HG03571 (cell line): ENCODE data around the gene EEIG2.

Source experiments
- ATAC-seq: cut with Tn5 transposase; IDR thresholded peaks from one replicate; pipeline ENCODE4 v1.9.1; 2021; ENCODE audit not compliant: unreplicated experiment

The EEIG2 gene

DNA sequence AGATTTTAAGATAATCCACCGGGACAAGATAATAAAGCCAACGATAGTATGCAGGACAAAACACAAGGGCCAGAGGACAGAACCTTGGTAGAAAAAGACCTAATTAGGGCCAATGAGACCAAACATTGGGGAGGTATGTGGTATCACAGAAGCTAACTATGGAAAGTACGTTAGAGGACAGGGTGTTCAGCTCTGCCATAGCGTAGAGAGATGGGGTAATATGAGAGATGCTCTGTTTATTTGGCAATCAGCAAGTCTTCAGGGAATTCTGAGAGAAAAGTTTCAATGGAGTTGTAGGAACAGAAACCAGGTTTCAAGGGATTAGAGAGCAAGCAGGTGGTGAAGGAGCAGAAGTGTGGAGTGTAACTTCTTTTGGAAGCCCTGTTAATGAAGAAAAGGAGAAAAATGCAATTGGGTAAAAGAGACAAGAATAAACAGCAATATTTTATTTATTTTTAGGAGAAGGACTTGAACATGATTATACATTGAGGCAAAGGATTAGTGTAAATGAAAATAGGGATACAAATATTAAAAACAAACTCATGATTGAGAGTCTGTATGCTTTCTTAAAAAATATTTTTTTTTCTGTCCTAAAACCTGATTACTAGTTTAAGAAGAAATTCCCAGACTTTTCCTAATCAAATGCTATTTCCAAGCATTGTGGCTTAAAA lies 24.0 kb downstream of the EEIG2 start:
- no peak for ATAC-seq

DNA sequence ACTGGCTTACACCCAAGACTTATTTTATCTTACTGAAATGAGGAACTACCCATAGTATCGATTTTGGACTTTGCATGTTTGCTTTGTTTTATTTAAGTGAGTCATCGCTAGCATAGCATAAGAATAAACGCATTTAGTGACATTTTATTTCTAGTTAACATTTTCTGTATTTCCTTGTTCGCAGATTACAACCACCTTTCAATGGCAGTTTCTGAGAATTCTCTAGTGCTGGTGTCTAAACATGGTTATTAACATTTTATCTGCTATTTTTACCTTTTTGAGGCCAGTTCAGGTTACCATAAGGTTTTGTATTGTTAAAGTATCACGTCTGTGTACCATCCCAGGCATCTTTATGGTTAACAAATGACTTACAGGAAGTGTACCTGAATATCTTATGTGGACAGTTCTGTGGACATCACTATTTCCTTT lies 24.5 kb downstream of the EEIG2 start:
- no peak for ATAC-seq

DNA sequence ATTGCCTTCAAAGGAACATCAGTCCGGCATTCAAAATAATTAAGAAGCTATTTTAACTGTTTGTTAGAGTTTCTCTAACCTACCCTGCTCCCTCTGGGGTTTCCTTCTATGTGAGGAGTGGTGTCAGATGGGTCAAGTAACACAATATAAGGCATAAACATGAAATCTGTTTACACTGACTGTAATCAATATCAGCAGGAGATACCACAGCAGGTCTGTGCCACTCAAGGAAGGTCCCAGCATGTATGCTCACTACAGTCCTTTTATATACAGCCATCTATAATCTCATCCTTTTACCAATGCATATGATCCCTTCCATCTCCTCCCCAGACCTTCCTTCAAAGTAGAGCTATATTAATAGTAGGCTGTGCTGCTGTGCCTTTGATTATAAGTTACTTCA lies 25.4 kb downstream of the EEIG2 start:
- no peak for ATAC-seq

DNA sequence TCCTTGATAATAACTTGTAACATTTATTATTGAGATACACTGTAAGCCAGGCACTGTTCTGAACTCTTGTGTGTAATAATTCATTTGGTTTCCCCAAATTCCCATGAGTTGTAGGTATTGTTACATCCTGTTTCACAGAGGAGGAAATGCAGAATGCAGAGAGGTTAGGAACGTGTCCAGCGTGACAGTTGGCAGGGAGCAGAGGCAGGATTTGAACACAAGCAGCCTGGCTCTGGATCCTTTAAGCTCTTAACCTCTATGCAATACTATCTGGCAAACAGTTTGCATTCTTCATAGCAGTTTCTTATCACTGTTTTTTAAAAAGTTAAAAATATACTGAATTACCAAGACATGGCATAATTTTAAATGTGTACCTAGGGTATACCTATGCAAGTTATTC lies 30.5 kb downstream of the EEIG2 start:
- ATAC-seq, result no peak

DNA sequence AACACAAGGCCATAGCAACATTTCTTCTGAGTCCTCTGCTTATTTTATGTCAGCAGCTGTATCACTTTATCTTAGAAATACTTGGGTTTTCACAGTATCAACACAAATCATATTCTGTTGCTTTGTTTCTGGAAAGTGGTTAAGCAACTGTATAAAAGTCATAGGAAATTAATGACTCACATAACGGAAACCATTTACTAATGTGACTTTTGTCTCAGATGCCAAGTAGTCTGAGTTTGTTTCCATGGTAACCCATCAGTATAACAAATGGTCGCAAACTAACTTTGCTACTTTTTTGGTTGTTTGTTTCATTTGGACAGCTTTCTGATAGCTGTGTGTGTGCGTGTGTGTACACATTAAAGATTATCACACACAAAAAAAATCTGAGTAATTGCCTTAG lies 31.1 kb downstream of the EEIG2 start:
- no peak for ATAC-seq

DNA sequence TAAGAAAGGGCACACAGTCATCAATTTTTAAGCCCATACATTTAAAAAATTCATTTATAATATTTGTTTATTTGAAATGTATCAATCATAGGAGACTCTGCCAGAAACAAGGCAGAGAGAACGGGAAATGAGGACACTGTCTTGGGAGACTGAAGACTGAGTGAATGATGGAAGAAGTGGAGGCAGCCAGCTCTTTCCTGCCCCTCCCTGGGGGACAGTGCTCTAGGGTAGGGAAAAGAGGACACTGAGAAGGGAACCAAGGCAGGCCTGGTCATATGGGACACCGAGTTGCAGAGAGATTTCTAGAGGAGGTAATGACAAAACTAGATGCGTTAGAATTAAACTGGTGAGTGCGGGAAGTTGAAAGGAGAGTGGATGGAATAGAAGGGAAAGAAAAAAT lies 31.6 kb downstream of the EEIG2 start:
- no peak for ATAC-seq

DNA sequence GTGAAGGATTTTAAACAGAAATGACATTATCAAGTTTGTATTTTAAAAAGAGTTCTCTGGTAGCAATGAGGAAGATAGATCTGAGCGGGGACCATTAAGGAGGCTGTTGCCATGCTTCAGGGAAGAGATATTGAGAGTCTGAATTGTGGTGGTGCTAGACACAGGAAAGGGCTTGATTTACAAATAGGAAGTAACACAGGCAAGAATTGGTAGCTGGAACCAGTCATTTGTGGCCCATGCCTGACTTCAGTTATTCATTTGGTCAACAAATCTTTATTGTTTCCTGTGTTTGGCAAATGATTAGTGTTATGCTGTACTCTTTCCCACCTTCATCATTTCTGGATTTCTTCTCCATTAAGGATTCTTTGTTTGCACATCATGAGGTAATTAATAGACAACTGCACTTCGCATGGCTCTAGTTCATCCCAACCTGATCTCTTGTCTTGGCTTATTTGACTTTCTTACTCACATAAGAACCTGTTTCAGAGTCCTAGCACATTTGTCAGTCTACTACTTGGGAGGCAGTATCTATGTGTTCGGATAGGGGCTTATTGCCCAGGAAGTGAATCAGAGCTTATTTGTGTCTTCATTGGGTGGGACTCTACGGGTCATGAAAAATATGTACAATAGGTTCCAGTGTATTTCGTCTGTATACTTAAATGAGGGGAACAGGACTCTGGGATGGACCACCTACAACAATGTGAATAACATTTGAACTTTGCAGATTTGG lies 32.3 kb downstream of the EEIG2 start:
- ATAC-seq, result no peak

DNA sequence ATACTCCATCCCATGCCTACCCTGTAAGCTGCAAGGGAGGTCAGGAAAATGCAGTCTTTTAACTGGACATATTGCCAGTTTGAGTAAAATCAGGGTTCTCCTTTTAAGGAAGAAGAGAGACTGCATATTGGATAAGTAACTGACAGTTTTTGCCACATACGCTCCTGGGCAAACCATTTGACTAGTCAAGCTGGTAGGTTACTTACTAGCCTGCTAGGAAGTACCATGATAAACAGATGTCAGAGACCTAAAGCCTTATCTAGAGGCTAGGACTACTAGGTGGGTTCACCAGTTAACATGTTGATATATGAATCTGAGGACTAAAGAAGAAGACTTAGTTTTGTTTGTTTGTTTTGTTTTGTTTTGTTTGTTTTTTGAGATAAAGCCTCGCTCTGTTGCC lies 33.5 kb downstream of the EEIG2 start:
- no peak for ATAC-seq

DNA sequence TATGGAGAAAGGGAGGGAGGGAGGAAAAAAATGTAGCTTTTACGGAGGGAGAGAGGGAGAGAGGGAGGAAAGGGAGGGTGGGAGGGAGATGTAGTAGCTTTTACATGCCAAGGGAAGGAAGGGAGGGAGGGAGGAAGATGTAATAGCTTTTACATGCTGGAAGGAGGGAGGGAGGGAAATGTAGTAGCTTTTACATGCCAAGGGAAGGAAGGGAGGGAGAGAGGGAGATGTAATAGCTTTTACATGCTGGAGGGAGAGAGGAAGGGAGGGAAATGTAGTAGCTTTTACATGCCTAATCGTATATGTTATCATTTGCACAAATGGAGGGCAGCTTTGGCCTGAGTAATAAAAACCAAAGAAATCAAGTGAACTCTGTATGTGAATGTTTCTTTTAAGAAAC lies 35.6 kb downstream of the EEIG2 start:
- ATAC-seq, result no peak

DNA sequence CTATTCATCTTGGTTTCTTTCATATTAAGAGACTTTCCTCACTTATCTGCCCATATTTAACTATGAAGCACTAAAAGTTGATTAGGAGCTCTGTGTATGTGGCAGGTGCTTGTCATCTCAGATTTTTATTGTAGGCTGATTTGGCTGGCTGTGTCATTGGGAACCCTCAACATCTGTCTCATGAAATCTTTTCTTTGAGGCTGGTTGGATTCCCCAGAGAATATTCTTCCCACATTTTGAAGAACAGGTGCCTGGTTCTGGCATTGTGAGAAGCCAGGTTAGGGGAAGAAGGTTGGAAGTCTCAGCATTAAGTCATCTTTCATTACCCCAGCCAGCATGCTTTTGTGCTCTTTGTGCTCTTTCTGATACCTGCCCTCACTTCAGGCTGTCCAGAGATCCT lies 37.1 kb downstream of the EEIG2 start:
- no peak for ATAC-seq

DNA sequence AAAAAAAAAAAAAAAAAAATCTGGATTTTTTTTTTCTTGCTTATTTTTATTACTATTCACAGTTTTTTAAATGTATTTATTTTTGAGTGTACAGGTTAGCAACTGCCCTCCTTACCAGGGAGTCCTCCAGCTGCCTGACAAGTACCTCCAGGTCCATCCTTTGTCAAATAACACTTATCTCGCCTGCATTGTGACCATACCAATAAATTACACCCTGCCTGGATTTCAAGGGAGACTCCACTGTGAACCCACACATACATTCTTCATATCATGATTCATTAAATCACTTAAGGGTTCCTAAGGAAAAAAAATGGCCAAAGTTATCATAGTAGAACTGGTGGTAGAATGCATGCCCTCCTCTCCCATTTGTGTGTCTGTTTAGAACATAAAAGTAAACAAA lies 38.4 kb downstream of the EEIG2 start:
- ATAC-seq, result no peak

DNA sequence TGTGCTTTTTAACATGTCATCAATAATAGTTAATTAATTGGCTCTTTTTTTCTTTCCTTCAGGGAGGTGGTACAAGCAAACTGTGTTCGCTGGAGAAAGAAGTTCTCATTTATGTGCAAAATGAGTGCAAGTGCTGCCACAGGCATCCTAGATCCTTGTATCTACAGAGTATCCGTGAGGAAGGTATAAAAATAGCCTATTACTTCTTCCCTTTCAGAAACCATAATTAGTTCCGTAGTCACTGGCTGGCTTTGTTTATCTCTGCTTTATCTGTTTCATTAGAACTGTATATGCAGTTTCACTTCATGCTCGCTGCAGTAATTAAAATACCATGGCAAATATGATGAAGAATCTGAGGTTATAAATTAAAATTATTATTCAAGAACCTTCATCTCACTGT lies 40.6 kb downstream of the EEIG2 start:
- ATAC-seq, result no peak

DNA sequence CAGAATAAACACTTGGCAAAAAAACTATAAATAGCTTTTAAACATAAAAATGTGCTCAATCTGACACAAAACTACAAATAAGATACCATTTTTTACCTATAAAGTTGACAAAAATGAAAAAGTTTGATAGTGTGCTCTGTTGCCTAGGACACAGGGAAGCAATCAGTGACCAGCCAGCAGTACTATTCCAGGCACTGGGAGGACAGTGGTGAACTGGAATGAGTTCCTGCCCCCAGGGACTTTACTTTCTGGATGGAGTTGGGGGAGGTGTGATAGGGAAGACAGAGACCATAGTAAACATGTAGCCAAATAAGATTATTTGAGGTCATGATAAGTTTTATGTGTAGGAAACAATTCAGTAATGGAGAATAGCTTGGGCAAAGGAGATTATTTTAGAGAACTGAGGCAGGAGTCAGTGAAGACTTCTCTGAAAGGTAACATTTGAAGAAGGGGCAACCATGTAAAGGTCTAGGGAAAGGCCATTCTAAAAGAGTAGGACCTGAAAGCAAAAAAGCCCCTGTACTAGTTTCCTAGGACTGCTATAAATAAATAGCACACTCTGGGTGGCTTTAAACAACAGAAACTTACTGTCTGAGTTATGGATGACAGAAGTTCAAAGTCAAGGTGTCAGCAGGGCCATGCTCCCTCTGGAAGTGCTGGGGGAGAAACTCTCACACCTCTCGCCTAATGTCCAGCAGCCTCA lies 42.0 kb downstream of the EEIG2 start:
- ATAC-seq, result no peak

DNA sequence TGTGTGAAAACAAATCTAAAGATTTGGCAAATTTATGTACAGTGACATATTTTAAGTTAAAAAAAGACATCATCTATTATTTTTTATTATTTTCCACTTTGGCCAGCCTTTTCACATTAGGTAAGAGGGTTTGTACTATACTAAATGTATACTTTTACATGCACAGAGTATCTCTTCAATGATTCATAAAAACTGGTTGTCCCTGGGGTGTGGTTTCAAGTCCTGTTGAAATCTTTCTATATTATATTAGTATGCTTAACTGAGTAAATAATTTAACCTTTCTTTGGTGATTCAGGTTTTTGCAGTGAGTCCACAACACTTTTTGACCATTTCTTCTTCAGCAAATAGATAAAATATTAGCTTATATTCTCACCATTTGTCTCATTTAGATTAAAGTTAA lies 45.7 kb downstream of the EEIG2 start:
- no peak for ATAC-seq

DNA sequence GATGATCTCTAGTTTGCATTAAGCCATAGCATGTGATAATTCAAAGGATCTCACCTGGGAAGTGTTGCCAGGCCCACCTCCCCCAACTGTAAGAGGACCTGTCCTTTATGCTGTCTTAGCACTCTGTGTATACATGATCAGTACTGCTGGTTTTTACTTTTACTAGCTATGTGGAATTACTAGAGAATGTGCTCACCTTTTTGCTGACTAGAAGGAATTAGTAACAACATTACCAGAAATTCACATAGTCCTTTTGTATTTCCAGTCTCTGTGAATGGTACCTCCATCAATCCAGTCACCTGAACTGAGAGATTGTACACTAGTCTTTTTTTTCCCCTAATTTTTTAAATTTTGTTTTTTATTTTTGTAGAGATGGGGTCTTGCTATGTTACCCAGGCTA lies 46.6 kb downstream of the EEIG2 start:
- ATAC-seq, result no peak

DNA sequence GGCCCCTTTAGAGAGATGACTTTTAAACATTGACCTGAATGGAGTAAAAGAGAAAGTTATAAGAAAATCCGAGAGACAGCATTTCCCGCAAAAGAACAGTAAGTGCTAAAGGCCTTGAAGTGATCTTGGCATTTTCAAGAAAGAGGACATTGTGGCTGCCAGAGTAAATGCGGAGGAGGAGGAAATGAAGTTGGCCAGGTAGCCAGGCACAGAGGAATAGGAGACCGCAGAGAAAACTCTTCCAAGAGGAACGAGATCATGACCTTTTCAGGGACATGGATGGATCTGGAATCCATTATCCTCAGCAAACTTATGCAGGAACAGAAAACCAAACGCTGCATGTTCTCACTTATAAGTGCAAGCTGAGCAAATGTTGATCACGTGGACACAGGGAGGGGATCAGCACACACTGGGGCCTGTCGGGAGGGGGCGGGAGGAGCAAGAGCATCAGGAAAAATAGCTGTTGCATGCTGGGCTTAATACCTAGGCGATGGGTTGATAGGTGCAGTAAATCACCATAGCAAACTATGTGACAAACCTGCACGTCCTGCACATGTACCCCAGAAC lies 49.7 kb downstream of the EEIG2 start:
- ATAC-seq, result no peak
